Memory B cell (primary cell): ENCODE results near the gene KPNB1.

Experiments used
- ATAC-seq: fragments of 150-1000 bp; cut with Tn5 transposase; 2 replicates; pipeline ENCODE4 v1.10.0; 2021; ENCODE audit warnings: low read depth, mild to moderate bottlenecking, moderate library complexity
- DNase-seq, 2 donors: peaks; one replicate each; pipeline ENCODE4 v3.0.0; 2022; ENCODE audit warnings: low spot score in 2 of 2
- H3K27ac Mint-ChIP-seq: one replicate; pipeline ENCODE4 v1.8.0; 2022; ENCODE audit warnings: mild to moderate bottlenecking, moderate library complexity, mixed read lengths
- H3K27me3 Mint-ChIP-seq: one replicate; pipeline ENCODE4 v1.8.0; 2022; ENCODE audit warnings: mixed read lengths
- H3K36me3 Mint-ChIP-seq: one replicate; pipeline ENCODE4 v1.8.0; 2022; ENCODE audit warnings: mild to moderate bottlenecking, mixed read lengths
- H3K4me1 Mint-ChIP-seq: one replicate; pipeline ENCODE4 v1.8.0; 2022; ENCODE audit warnings: mixed read lengths
- H3K4me3 Mint-ChIP-seq: one replicate; pipeline ENCODE4 v1.8.0; 2022; ENCODE audit warnings: mild to moderate bottlenecking, moderate library complexity, mixed read lengths
- H3K9me3 Mint-ChIP-seq: one replicate; pipeline ENCODE4 v1.8.0; 2022; ENCODE audit warnings: mixed read lengths

Gene KPNB1

DNA sequence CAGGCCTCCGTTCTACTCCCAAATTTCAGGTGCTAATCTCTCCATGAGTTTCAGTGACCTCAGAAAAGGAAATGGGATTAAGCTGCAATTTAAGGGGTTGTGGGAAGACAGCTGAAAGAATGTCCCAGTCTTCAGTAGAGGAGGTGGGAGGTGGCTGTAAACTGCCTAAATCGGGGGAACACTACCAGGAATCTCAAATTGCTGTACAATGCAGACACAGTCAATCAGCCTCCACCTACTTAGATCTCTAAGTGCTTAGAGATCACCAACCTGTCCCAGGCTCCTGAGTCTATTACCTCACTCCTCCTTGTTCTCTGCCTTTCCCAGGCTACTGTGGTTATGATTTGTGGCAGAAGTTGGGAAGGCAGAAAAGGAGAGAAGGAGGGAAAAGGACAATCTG, 75.0 kb downstream of the KPNB1 start:
- no peak for DNase-seq
- no peaks in the 10 kb centered on the region for H3K9me3 Mint-ChIP-seq
- H3K36me3 Mint-ChIP-seq: no peaks in the 10 kb centered on the region
- H3K27ac Mint-ChIP-seq: no peak overlapping the region
- H3K4me3 Mint-ChIP-seq: no peak overlapping the region
- peaks cover 14% of the 10 kb centered on the region for H3K27me3 Mint-ChIP-seq
- peaks cover 10% of the 10 kb centered on the region for H3K4me1 Mint-ChIP-seq
- ATAC-seq: no peak

DNA sequence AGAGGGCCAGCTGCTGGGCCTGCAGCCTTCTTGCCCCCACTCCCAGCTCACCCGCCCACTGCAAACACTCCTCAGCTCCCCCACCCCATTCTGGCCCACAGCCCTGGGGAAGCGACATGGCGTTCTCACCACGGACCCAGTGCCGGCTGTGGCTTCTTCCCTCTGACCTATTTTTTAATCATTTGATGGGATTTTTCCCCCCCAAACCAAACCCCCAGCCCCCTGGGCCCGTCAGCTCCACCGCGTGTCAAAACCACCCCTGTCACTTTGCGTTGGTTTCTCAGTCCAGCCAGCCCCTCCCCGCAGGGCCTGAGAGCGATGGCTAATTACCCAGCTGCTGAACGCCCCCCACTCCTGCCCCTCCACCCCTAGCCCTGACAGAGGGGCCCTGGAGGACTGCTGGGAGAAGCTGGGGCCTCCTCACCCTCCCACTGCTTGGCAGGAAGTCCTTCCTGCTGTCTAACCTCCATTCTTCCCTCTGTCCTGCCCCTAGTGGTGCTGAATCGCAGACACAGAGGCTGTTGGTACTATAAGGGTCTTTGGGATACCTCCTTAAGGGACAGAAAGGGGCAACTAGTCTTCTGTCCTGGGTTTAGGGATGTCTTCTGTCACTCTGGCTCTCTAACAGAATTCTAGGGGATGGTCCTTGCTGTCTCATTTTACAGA, 75.9 kb downstream of the KPNB1 start:
- Mint-ChIP-seq H3K4me3 (no peak overlapping the region), H3K27ac (no peak overlapping the region), H3K4me1 (peaks cover 6% of the 10 kb centered on the region), H3K27me3 (peaks cover 14% of the 10 kb centered on the region), H3K9me3 (no peaks in the 10 kb centered on the region), H3K36me3 (no peaks in the 10 kb centered on the region)
- DNase-seq (no peak), ATAC-seq (no peak)

DNA sequence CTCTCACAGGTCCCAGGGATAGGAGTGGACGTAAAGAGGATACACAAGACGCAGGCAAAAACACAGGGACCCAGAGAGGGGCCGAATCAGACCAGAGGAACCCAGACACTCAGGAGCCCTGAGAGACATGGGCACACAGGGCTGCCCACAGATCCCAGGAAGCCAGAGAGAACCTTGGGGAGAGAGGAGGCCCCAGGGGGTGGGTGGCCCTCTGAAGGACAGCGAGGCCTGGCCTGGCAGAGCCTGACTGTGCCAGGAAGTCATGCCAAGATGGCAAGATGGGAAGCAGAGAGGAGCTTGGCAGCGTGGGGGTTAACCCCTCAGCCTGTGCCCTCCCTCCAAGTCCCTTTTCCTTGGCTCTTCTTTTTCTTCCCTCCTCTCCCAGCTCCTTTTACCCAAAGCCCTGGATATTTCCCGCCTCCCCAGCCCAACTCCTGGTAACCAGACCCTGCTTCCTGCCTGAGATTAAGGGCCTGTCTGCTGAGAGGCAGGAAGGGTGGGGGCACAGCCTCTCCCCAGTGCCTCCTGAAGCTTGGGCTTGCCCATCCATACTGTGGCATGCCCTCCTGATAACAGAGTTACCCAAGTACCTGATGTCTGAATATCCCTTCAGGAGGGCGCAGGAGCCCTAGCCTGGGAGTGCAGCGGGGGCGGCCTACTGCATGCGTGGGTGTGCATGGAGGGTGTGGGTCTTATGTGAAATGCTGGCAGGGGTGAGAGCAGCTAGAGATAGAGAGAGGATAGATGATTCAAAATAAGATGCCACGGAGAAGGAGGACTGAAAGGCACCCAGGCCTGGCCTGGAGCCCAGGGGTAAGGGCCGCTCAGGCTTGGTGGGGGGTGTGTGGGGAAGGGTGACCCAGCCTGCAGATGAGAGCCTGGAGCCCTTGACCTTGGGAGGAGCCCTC, 77.3 kb downstream of the KPNB1 start:
- DNase-seq (no peak), ATAC-seq (no peak)
- H3K27me3 Mint-ChIP-seq: peaks cover 12% of the 10 kb centered on the region
- H3K9me3 Mint-ChIP-seq: no peaks in the 10 kb centered on the region
- H3K4me3 Mint-ChIP-seq: no peak overlapping the region
- no peaks in the 10 kb centered on the region for H3K36me3 Mint-ChIP-seq
- H3K4me1 Mint-ChIP-seq: peaks cover 2% of the 10 kb centered on the region
- H3K27ac Mint-ChIP-seq: no peak overlapping the region

DNA sequence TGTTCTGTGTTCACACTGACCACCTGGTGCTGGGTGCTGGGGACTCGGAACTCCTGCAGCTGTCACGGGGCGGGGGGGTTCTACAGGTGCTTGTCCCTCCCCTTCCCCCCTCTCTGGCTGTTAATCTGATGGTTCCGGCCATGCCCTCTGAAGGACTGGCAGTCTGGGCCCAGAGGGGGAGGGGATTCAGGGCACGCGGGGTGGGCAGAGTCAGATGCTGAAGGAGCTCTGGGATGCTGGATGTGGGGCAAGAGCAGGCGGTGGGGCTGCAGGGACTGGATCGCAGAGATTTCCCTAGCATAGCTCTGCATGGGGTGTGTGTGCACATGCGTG, 78.0 kb downstream of the KPNB1 start:
- H3K4me3 Mint-ChIP-seq: no peak overlapping the region
- H3K4me1 Mint-ChIP-seq: peaks cover 5% of the 10 kb centered on the region
- no peaks in the 10 kb centered on the region for H3K9me3 Mint-ChIP-seq
- no peak overlapping the region for H3K27ac Mint-ChIP-seq
- no peaks in the 10 kb centered on the region for H3K36me3 Mint-ChIP-seq
- ATAC-seq (no peak), DNase-seq (no peak)
- H3K27me3 Mint-ChIP-seq: peaks cover 12% of the 10 kb centered on the region

DNA sequence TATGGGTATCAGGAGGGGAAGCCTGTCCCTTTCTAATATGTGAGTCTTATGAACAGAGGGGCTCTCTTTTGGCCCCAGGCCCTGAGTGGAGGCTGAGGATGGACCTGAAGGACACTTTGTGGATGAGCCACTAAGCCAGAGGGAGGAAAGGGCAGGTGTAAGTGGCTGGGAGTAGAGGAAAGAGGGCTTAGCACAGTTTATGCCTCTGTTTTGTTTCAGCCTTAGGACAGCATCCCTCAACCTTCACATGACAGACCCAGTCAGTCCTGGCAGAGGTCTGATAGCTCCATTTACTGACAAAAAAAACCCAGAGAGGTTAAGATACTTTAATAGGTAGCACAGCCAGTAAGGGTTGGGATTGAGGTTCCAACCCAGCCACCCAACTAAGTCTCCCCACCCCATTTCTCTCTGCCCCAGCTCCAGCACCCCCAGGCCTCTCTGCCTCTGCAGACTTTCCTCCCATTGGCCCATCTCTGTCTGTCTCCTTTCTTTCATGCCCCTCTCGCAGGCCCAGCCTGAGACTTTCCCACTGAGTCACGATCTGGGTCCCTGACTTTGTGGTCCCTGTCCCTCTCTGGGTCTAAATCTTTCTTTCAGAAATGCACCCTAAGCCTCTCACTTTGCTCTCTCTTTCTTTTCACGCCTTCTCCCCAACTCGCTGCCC, 78.6 kb downstream of the KPNB1 start:
- H3K9me3 Mint-ChIP-seq: no peaks in the 10 kb centered on the region
- no peaks in the 10 kb centered on the region for H3K36me3 Mint-ChIP-seq
- DNase-seq: no peak
- ATAC-seq: no peak
- H3K4me3 Mint-ChIP-seq: no peak overlapping the region
- H3K27me3 Mint-ChIP-seq: peaks cover 12% of the 10 kb centered on the region
- H3K27ac Mint-ChIP-seq: no peak overlapping the region
- H3K4me1 Mint-ChIP-seq: peaks cover 9% of the 10 kb centered on the region

DNA sequence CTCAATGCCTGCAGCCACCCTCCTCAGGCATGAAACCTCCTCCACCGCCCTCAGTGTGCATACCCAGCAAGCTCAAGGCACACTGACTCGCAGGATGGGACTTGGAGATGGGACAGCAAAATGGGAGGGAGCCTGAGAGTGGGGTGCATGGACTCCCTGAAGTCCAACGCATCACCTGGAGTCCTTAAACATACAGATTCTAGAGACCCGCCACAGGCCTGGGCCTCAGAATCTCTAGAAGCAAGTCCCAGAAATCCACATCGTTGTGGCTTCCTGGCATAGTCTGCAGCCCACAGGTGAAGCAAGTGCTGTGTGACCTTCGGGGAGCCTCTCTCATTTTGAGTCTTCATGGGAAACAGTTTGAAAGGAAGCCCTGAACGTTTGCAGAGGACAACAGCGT, 79.8 kb downstream of the KPNB1 start:
- Mint-ChIP-seq H3K27ac (no peak overlapping the region), H3K27me3 (peaks cover 12% of the 10 kb centered on the region), H3K9me3 (no peaks in the 10 kb centered on the region), H3K36me3 (no peaks in the 10 kb centered on the region), H3K4me1 (peaks cover 16% of the 10 kb centered on the region), H3K4me3 (no peak overlapping the region)
- ATAC-seq (no peak), DNase-seq (no peak)

DNA sequence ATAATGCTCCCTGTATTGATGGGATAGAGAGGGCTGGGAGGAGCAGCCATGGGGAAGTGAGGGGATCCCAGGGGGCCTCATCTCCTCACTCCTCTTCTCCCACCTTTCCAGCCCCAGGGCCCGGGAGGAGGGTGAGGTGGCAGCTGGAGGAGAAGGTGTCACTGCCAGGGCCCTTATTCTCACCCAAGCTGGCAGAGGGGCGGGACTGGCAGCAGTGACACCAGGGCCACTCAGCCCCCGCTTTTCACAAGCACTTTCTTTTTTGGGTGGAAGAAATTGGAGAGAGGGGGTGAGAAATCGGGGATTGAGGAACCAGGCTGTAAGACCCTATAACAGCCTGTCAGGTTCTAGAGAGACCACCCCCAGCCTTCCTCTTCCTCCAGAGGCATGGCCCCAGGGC, 81.0 kb downstream of the KPNB1 start:
- ATAC-seq: no peak
- no peak overlapping the region for H3K4me3 Mint-ChIP-seq
- no peaks in the 10 kb centered on the region for H3K36me3 Mint-ChIP-seq
- DNase-seq: no peak
- peaks cover 25% of the 10 kb centered on the region for H3K4me1 Mint-ChIP-seq
- no peak overlapping the region for H3K27ac Mint-ChIP-seq
- H3K9me3 Mint-ChIP-seq: no peaks in the 10 kb centered on the region
- H3K27me3 Mint-ChIP-seq: peaks cover 9% of the 10 kb centered on the region

DNA sequence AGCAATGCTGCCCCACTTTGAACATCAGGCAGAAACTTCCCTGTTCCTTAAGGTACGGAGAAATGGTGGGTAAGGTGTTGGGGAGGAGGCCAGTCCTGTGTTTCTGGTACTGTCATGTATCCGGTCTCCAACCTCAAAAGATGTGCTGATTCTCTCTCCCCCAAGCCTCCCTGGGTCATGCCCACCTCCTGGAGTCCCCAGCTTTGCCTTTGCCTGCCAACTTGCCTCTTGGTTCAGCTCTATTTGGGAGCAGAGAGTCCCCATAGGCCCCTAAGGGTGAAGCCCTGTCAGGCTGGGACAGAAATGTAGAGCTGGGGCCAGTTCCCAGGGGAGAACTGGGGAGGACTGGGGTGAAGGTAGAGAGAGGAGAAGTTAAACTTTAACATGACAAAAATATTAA, 81.7 kb downstream of the KPNB1 start:
- DNase-seq (no peak), ATAC-seq (no peak)
- Mint-ChIP-seq H3K4me1 (peaks cover 29% of the 10 kb centered on the region), H3K9me3 (no peaks in the 10 kb centered on the region), H3K4me3 (no peak overlapping the region), H3K36me3 (no peaks in the 10 kb centered on the region), H3K27me3 (peaks cover 6% of the 10 kb centered on the region), H3K27ac (no peak overlapping the region)

DNA sequence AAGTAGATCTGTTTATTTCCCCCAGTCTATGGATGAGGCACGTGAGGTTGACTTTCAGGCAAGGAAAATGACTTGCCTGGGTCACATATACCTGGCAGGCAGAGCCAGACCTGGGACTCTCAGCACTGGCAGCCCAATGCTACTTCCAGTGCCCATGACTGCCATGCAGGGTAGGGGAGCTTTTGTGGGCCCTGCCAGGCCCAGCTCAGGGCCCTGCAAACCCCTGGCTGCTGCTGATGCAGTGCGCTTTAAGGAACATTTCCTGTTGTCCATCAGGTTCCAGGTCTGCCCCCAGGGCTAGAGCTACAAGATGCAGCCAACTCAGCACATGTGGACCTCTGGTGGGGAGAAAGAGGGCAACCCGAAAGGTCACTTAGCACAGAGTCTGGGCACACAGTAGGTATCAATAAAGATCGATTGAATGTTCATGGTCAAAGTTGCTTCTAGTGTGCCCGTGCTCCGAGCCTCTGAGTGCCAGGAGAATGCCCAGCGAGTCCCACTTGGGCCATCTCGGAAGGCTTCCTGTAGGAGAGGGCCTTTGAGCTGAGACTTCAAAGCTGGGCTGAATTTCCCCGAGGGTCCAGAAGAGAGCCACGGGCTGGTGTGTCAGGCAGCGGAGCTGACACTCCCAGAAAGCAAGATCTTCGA, 82.8 kb downstream of the KPNB1 start:
- no peaks in the 10 kb centered on the region for H3K36me3 Mint-ChIP-seq
- no peaks in the 10 kb centered on the region for H3K9me3 Mint-ChIP-seq
- no peak for DNase-seq
- peak overlapping the region; percentile 70 for H3K27ac Mint-ChIP-seq
- ATAC-seq: no peak
- H3K4me3 Mint-ChIP-seq: peak overlapping the region; percentile 78
- peaks cover 32% of the 10 kb centered on the region for H3K4me1 Mint-ChIP-seq
- H3K27me3 Mint-ChIP-seq: peaks cover 2% of the 10 kb centered on the region

DNA sequence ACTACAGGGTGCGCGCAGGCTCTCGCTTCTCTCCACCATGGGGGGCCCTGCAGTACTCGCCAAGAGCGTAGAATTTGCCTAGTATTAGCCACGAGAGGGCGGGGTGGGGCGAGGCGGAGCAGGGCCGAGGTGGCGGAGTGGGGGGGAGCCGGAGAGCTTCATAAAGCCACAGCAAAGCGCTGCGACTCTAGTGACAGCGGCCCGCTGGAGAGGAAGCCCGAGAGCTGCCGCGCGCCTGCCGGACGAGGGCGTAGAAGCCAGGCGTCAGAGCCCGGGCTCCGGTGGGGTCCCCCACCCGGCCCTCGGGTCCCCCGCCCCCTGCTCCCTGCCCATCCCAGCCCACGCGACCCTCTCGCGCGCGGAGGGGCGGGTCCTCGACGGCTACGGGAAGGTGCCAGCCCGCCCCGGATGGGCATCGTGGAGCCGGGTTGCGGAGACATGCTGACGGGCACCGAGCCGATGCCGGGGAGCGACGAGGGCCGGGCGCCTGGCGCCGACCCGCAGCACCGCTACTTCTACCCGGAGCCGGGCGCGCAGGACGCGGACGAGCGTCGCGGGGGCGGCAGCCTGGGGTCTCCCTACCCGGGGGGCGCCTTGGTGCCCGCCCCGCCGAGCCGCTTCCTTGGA, 83.4 kb downstream of the KPNB1 start, which contains the start of gene TBX21:
Gene TBX21 (plus strand): TSS at position 190 of the 627 bp plus-strand sequence. CDS start 219 bp downstream, at position 409.
- H3K4me3 Mint-ChIP-seq: peak within 1 kb of the TSS; percentile 98

DNA sequence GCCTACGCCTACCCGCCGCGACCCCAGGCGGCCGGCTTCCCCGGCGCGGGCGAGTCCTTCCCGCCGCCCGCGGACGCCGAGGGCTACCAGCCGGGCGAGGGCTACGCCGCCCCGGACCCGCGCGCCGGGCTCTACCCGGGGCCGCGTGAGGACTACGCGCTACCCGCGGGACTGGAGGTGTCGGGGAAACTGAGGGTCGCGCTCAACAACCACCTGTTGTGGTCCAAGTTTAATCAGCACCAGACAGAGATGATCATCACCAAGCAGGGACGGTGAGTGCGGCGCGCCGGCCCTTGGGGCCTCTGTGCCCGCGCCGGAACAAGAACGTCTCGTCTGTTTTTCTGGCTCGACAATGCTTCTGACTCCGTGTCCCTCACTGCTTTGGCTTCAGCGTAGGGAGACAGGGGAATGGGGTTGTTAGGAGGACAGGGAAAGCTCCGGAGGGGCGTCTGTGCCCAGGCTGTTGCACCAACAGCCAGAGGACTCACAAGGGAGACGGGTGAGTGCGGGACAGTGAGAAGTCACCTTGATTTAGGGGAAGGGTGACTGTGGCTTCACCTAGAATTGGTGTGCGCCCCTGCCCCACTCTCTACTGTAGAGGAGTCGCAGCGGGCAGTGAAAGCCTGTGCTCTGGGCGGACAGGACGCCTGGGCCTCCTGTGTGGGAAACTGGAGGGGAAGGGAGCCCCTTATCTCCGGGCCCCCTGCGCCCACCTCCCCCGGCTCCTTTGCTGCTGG, 84.1 kb downstream of the KPNB1 start:
- Mint-ChIP-seq H3K4me3 (peak overlapping the region; percentile 98), H3K36me3 (no peaks in the 10 kb centered on the region), H3K9me3 (no peaks in the 10 kb centered on the region), H3K27ac (peak overlapping the region; percentile 42), H3K4me1 (peaks cover 32% of the 10 kb centered on the region), H3K27me3 (no peaks in the 10 kb centered on the region)
- ATAC-seq (peak; percentile 4), DNase-seq (peak in 1 of 2 donors; percentile 49)

More for the DNA sequence above, 83.4 kb downstream of the KPNB1 start, which contains the start of gene TBX21:
- Mint-ChIP-seq H3K36me3 (no peaks in the 10 kb centered on the region), H3K4me1 (peaks cover 32% of the 10 kb centered on the region), H3K9me3 (no peaks in the 10 kb centered on the region), H3K27me3 (no peaks in the 10 kb centered on the region), H3K27ac (peak within 1 kb of the TSS; percentile 70)
- peak; percentile 89 for DNase-seq
- ATAC-seq: peak; percentile 90

DNA sequence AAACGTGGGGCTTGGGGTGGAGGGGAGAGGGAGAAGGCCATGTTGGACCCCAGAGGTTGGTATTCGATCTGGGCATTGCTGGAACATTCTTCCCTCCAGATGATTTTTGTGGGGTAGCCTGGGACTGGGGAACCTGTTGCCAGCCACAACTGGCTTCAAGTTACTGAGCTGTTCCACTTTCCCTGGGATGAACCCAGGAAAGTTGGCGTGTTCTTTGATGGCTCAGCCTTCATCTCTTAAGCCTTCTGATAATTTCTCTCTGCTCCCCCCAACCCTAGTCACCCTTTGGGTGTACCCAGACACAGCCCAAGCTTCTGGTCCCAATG, 85.4 kb downstream of the KPNB1 start:
- Mint-ChIP-seq H3K4me1 (peaks cover 35% of the 10 kb centered on the region), H3K9me3 (no peaks in the 10 kb centered on the region), H3K4me3 (peak overlapping the region; percentile 98), H3K27me3 (no peaks in the 10 kb centered on the region), H3K36me3 (no peaks in the 10 kb centered on the region), H3K27ac (peak overlapping the region; percentile 42)
- DNase-seq (no peak), ATAC-seq (no peak)
